ENCODE data around the gene ZCCHC14. TPM values are rescaled to one million over a fixed set of nuclear protein-coding genes. Genes with fewer than 3 reads are reported as not detected.

The ZCCHC14 gene
- total and polyA plus RNA-seq, 2 of the 13 experiments (the other 11 are each of a cell fraction or from before 2014, with no cell fraction given), result 12.4 to 12.5 TPM

DNA sequence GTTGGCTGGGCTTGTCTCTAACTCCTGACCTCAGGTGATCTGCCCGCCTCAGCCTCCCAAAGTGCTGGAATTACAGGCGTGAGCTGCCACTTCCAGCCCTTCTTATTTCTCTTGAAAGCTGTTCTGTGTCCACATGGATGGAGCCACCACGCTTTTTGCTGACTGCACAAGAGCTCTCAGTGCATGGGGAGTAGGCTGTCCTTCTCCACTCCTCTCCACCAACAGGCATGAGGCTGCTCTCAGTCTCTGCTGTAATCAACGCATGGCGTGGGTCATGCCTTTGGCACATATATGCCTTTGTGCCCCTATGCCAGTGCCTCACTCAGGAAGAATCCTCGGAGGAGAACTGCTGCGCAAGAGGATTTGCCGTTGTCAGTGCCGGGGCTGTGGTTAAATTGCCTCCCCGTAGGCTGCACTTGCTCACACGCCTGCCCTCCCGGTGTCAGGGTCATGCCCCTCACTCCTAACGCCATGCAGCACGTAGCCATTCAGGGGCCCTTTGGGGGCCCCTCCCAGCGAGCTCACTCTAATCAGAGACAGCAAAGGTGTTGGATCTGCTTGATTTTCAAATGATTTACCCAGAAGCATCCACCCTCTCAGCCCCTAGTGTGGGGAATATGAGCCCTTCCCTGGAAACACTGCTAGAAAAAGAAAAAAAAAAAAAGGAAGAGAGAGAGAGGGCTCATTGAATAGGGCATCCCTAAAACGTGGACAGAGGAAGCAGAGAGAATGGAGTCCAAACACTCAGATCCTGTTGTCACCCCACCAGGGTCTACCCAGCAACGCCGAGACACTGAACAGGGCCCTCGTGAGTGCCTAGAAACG is 47.5 kb upstream of the ZCCHC14 start (continued):
- TF ChIP-seq, protein P1, sequence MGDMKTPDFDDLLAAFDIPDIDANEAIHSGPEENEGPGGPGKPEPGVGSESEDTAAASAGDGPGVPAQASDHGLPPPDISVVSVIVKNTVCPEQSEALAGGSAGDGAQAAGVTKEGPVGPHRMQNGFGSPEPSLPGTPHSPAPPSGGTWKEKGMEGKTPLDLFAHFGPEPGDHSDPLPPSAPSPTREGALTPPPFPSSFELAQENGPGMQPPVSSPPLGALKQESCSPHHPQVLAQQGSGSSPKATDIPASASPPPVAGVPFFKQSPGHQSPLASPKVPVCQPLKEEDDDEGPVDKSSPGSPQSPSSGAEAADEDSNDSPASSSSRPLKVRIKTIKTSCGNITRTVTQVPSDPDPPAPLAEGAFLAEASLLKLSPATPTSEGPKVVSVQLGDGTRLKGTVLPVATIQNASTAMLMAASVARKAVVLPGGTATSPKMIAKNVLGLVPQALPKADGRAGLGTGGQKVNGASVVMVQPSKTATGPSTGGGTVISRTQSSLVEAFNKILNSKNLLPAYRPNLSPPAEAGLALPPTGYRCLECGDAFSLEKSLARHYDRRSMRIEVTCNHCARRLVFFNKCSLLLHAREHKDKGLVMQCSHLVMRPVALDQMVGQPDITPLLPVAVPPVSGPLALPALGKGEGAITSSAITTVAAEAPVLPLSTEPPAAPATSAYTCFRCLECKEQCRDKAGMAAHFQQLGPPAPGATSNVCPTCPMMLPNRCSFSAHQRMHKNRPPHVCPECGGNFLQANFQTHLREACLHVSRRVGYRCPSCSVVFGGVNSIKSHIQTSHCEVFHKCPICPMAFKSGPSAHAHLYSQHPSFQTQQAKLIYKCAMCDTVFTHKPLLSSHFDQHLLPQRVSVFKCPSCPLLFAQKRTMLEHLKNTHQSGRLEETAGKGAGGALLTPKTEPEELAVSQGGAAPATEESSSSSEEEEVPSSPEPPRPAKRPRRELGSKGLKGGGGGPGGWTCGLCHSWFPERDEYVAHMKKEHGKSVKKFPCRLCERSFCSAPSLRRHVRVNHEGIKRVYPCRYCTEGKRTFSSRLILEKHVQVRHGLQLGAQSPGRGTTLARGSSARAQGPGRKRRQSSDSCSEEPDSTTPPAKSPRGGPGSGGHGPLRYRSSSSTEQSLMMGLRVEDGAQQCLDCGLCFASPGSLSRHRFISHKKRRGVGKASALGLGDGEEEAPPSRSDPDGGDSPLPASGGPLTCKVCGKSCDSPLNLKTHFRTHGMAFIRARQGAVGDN (CRISPR knock-in tag; IDR thresholded peaks at IDR 0.05), result peak; percentile 69
- TF ChIP-seq, protein P2, sequence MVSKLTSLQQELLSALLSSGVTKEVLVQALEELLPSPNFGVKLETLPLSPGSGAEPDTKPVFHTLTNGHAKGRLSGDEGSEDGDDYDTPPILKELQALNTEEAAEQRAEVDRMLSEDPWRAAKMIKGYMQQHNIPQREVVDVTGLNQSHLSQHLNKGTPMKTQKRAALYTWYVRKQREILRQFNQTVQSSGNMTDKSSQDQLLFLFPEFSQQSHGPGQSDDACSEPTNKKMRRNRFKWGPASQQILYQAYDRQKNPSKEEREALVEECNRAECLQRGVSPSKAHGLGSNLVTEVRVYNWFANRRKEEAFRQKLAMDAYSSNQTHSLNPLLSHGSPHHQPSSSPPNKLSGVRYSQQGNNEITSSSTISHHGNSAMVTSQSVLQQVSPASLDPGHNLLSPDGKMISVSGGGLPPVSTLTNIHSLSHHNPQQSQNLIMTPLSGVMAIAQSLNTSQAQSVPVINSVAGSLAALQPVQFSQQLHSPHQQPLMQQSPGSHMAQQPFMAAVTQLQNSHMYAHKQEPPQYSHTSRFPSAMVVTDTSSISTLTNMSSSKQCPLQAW (CRISPR knock-in tag; IDR thresholded peaks at IDR 0.05), result 0 out of 2 replicates have a peak, but pooled peaks have one; percentile 46
- TF ChIP-seq, protein P3, sequence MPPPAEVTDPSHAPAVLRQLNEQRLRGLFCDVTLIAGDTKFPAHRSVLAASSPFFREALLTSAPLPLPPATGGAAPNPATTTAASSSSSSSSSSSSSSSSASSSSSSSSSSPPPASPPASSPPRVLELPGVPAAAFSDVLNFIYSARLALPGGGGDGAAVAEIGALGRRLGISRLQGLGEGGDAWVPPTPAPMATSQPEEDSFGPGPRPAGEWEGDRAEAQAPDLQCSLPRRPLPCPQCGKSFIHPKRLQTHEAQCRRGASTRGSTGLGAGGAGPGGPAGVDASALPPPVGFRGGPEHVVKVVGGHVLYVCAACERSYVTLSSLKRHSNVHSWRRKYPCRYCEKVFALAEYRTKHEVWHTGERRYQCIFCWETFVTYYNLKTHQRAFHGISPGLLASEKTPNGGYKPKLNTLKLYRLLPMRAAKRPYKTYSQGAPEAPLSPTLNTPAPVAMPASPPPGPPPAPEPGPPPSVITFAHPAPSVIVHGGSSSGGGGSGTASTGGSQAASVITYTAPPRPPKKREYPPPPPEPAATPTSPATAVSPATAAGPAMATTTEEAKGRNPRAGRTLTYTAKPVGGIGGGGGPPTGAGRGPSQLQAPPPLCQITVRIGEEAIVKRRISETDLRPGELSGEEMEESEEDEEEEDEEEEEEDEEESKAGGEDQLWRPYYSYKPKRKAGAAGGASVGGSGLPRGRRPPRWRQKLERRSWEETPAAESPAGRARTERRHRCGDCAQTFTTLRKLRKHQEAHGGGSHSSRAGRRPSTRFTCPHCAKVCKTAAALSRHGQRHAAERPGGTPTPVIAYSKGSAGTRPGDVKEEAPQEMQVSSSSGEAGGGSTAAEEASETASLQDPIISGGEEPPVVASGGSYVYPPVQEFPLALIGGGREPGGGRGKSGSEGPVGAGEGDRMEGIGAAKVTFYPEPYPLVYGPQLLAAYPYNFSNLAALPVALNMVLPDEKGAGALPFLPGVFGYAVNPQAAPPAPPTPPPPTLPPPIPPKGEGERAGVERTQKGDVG (CRISPR knock-in tag; IDR thresholded peaks at IDR 0.05; ENCODE audit: borderline replicate concordance), result no peak
- TF ChIP-seq FOXK2 (IDR thresholded peaks at IDR 0.05), result no peak
- TF ChIP-seq, protein P4, sequence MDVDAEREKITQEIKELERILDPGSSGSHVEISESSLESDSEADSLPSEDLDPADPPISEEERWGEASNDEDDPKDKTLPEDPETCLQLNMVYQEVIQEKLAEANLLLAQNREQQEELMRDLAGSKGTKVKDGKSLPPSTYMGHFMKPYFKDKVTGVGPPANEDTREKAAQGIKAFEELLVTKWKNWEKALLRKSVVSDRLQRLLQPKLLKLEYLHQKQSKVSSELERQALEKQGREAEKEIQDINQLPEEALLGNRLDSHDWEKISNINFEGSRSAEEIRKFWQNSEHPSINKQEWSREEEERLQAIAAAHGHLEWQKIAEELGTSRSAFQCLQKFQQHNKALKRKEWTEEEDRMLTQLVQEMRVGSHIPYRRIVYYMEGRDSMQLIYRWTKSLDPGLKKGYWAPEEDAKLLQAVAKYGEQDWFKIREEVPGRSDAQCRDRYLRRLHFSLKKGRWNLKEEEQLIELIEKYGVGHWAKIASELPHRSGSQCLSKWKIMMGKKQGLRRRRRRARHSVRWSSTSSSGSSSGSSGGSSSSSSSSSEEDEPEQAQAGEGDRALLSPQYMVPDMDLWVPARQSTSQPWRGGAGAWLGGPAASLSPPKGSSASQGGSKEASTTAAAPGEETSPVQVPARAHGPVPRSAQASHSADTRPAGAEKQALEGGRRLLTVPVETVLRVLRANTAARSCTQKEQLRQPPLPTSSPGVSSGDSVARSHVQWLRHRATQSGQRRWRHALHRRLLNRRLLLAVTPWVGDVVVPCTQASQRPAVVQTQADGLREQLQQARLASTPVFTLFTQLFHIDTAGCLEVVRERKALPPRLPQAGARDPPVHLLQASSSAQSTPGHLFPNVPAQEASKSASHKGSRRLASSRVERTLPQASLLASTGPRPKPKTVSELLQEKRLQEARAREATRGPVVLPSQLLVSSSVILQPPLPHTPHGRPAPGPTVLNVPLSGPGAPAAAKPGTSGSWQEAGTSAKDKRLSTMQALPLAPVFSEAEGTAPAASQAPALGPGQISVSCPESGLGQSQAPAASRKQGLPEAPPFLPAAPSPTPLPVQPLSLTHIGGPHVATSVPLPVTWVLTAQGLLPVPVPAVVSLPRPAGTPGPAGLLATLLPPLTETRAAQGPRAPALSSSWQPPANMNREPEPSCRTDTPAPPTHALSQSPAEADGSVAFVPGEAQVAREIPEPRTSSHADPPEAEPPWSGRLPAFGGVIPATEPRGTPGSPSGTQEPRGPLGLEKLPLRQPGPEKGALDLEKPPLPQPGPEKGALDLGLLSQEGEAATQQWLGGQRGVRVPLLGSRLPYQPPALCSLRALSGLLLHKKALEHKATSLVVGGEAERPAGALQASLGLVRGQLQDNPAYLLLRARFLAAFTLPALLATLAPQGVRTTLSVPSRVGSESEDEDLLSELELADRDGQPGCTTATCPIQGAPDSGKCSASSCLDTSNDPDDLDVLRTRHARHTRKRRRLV (CRISPR knock-in tag; IDR thresholded peaks at IDR 0.05), result no peak
- TF ChIP-seq FOXP1 (IDR thresholded peaks at IDR 0.05), result no peak
- no peak for TF ChIP-seq FOXP1 (CRISPR knock-in tag; IDR thresholded peaks at IDR 0.05)
- TF ChIP-seq, protein P5, sequence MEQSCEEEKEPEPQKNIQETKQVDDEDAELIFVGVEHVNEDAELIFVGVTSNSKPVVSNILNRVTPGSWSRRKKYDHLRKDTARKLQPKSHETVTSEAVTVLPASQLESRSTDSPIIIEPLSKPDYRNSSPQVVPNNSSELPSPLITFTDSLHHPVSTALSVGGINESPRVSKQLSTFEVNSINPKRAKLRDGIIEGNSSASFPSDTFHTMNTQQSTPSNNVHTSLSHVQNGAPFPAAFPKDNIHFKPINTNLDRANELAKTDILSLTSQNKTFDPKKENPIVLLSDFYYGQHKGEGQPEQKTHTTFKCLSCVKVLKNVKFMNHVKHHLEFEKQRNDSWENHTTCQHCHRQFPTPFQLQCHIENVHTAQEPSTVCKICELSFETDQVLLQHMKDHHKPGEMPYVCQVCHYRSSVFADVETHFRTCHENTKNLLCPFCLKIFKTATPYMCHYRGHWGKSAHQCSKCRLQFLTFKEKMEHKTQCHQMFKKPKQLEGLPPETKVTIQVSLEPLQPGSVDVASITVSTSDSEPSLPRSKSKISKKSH (CRISPR knock-in tag; IDR thresholded peaks at IDR 0.05; ENCODE audit: borderline replicate concordance), result peak; percentile 49; the same call in 1 of the 2 replicates
- peak; percentile 3; the same call in 1 of the 2 replicates for TF ChIP-seq RARA (CRISPR knock-in tag; IDR thresholded peaks at IDR 0.05)
- TF ChIP-seq NFKBIZ (CRISPR knock-in tag; IDR thresholded peaks at IDR 0.05), result no peak
- peak; percentile 51; the same call in 1 of the 2 replicates for TF ChIP-seq TBX2 (CRISPR knock-in tag; IDR thresholded peaks at IDR 0.05; ENCODE audit: borderline replicate concordance)

All from HepG2 (cell line).